Measurements from ENCODE around the gene THRA.

Gene THRA

GRCh38 chr17:40075201-40075941 is 12.6 kb downstream of the THRA start:
- no peaks in the 10 kb centered on the region for H3K27me3 Mint-ChIP-seq (ENCODE audit: low read depth)
- no peak overlapping the region for H3K27ac Mint-ChIP-seq
- no peak overlapping the region for H3K4me3 Mint-ChIP-seq
- no peaks in the 10 kb centered on the region for H3K36me3 Mint-ChIP-seq (ENCODE audit: low read depth)
- peaks cover 4% of the 10 kb centered on the region for H3K4me1 Mint-ChIP-seq (ENCODE audit: low read depth)
- H3K9me3 Mint-ChIP-seq = no peaks in the 10 kb centered on the region

DNA sequence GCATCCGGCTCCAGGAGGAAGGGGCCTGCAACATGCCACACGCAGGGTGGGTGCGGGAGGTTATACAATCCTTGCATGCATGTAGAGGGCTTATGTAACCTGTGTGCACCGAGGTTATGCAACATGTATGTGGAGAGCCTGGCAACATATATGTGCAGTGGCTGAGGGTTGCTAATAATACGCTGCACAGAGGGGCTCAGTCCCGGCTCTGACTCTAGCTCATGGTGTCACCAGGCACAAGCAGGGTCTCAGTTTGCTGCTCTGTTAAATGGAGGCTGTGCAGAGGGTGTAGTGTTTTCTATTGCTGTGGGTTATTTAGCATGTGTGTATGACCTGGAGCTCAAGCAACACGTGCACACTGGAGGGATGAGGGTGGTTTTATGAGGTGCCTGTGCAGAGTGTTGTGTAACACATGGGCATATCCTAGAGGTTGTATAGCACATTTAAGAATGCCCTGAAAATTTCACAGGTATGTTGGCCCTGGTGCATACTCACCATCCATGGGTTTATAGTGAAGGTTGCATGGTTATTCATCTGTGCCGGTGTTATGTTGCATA is 13.3 kb downstream of the THRA start:
- Mint-ChIP-seq H3K9me3 (no peaks in the 10 kb centered on the region), H3K4me1 (ENCODE audit: low read depth) (peaks cover 4% of the 10 kb centered on the region), H3K4me3 (no peak overlapping the region), H3K27ac (no peak overlapping the region), H3K36me3 (ENCODE audit: low read depth) (no peaks in the 10 kb centered on the region), H3K27me3 (ENCODE audit: low read depth) (no peaks in the 10 kb centered on the region)

- Mint-ChIP-seq H3K4me1 (ENCODE audit: low read depth) (peaks cover 4% of the 10 kb centered on the region), H3K4me3 (no peak overlapping the region), H3K9me3 (no peaks in the 10 kb centered on the region), H3K36me3 (ENCODE audit: low read depth) (no peaks in the 10 kb centered on the region), H3K27ac (no peak overlapping the region), H3K27me3 (ENCODE audit: low read depth) (no peaks in the 10 kb centered on the region)
These were observed 13.8 kb downstream of the THRA start for GRCh38 chr17:40076591-40076990.

DNA sequence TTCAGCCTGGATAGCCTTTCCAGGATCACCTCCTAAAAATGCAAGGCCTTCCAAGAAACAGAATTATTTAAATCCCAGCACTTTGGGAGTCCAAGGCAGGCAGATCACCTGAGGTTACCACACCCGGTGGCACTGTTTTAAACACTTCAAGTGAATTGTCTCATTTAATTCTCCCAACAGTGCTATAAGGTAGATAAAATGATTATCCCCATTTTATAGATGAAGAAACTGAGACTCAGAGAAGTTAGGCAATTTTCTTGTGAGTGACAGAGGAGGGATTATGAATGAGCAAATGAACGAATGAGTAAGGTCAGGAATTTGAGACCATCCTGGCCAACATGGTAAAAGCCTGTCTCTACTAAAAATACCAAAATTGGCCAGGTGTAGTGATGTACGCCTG is 16.8 kb downstream of the THRA start:
- Mint-ChIP-seq H3K27me3 (ENCODE audit: low read depth) (no peaks in the 10 kb centered on the region), H3K27ac (no peak overlapping the region), H3K4me1 (ENCODE audit: low read depth) (peaks cover 4% of the 10 kb centered on the region), H3K36me3 (ENCODE audit: low read depth) (no peaks in the 10 kb centered on the region), H3K4me3 (no peak overlapping the region), H3K9me3 (no peaks in the 10 kb centered on the region)

DNA sequence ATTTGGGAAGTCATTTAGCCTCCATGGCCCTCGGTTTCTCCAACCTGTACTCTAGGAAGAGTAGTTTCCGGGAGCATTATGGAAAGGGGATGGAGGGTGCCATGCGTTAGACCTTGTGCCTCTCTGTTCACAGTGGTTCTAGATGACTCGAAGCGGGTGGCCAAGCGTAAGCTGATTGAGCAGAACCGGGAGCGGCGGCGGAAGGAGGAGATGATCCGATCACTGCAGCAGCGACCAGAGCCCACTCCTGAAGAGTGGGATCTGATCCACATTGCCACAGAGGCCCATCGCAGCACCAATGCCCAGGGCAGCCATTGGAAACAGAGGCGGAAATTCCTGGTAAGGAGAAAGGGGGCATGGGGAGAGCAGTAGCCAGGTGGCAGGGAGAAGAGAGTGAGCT is 21.7 kb downstream of the THRA start:
- no peak overlapping the region for H3K4me3 Mint-ChIP-seq
- H3K27me3 Mint-ChIP-seq (ENCODE audit: low read depth) = no peaks in the 10 kb centered on the region
- no peak overlapping the region for H3K27ac Mint-ChIP-seq
- peaks cover 2% of the 10 kb centered on the region for H3K36me3 Mint-ChIP-seq (ENCODE audit: low read depth)
- no peaks in the 10 kb centered on the region for H3K4me1 Mint-ChIP-seq (ENCODE audit: low read depth)
- H3K9me3 Mint-ChIP-seq = no peaks in the 10 kb centered on the region

GRCh38 chr17:40086150-40087044 is 23.6 kb downstream of the THRA start:
- H3K27ac Mint-ChIP-seq = no peak overlapping the region
- H3K4me3 Mint-ChIP-seq = no peak overlapping the region
- peaks cover 2% of the 10 kb centered on the region for H3K36me3 Mint-ChIP-seq (ENCODE audit: low read depth)
- no peaks in the 10 kb centered on the region for H3K4me1 Mint-ChIP-seq (ENCODE audit: low read depth)
- H3K27me3 Mint-ChIP-seq (ENCODE audit: low read depth) = no peaks in the 10 kb centered on the region
- H3K9me3 Mint-ChIP-seq = no peaks in the 10 kb centered on the region

DNA sequence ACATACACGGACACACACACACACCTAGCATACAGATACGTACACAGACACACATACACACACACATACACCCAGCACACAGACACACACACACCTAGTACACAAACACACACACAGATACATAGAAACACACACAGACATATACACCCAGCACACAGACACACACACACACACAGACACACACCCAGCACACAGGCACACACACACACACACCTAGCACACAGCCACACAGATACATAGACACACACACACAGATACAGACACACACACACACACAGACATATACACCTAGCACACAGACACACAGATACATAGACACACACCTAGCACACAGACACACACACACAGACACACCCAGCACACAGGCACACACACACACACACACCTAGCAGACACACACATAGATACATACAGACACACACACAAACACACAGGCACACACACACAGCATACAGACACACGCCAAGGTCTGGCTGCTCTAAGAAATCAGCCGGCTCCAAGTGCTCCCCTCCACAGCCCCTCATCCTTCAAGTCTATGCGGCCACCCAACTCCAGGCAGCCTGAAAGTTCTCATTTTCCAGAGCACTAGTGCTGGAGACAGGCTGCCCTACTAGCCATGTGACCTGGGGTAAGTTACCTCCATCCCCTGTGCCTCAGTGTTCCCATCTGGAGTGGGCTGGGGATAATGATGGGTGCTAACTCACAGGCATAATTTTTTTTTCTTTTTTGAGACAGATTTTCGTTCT is 24.5 kb downstream of the THRA start:
- no peak overlapping the region for H3K4me3 Mint-ChIP-seq
- no peaks in the 10 kb centered on the region for H3K27me3 Mint-ChIP-seq (ENCODE audit: low read depth)
- H3K36me3 Mint-ChIP-seq (ENCODE audit: low read depth) = peaks cover 2% of the 10 kb centered on the region
- peak overlapping the region; percentile 13 for H3K27ac Mint-ChIP-seq
- H3K9me3 Mint-ChIP-seq = no peaks in the 10 kb centered on the region
- no peaks in the 10 kb centered on the region for H3K4me1 Mint-ChIP-seq (ENCODE audit: low read depth)

DNA sequence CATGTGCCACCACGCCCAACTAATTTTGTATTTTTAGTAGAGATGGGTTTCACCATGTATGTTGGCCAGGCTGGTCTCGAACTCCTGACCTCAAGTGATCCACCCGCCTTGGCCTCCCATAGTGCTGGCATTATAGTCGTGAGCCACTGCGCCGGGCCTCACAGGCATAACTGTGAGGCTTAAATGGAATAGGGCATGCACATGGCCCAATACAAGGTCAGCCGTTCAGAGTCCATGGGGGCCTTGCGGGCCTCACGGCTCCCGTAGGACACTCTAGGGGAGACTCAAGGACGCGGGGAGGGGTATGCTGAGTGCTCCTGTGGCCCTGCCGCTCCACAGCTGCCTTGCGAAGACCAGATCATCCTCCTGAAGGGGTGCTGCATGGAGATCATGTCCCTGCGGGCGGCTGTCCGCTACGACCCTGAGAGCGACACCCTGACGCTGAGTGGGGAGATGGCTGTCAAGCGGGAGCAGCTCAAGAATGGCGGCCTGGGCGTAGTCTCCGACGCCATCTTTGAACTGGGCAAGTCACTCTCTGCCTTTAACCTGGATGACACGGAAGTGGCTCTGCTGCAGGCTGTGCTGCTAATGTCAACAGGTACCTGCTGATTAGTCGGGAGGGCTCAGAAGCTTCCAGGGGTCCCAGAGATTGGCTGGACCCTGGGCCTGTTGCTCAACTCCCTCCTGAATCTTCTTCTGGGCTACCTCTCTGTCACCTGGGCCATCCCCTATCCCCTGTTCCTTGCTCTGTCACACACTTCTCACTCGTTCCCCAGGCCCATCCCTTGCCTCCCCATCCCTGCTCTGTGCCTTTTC is 25.3 kb downstream of the THRA start:
- Mint-ChIP-seq H3K4me3 (no peak overlapping the region), H3K36me3 (ENCODE audit: low read depth) (peaks cover 2% of the 10 kb centered on the region), H3K4me1 (ENCODE audit: low read depth) (no peaks in the 10 kb centered on the region), H3K27me3 (ENCODE audit: low read depth) (no peaks in the 10 kb centered on the region), H3K27ac (peak overlapping the region; percentile 22), H3K9me3 (no peaks in the 10 kb centered on the region)

GRCh38 chr17:40089077-40089895 is 26.5 kb downstream of the THRA start:
- Mint-ChIP-seq H3K9me3 (no peaks in the 10 kb centered on the region), H3K36me3 (ENCODE audit: low read depth) (peaks cover 11% of the 10 kb centered on the region), H3K27ac (no peak overlapping the region), H3K4me3 (no peak overlapping the region), H3K4me1 (ENCODE audit: low read depth) (no peaks in the 10 kb centered on the region), H3K27me3 (ENCODE audit: low read depth) (no peaks in the 10 kb centered on the region)

GRCh38 chr17:40090237-40091119 is 27.7 kb downstream of the THRA start:
- H3K9me3 Mint-ChIP-seq = no peaks in the 10 kb centered on the region
- H3K4me1 Mint-ChIP-seq (ENCODE audit: low read depth) = peaks cover 3% of the 10 kb centered on the region
- no peak overlapping the region for H3K4me3 Mint-ChIP-seq
- H3K27ac Mint-ChIP-seq = no peak overlapping the region
- H3K36me3 Mint-ChIP-seq (ENCODE audit: low read depth) = peaks cover 12% of the 10 kb centered on the region
- H3K27me3 Mint-ChIP-seq (ENCODE audit: low read depth) = no peaks in the 10 kb centered on the region

DNA sequence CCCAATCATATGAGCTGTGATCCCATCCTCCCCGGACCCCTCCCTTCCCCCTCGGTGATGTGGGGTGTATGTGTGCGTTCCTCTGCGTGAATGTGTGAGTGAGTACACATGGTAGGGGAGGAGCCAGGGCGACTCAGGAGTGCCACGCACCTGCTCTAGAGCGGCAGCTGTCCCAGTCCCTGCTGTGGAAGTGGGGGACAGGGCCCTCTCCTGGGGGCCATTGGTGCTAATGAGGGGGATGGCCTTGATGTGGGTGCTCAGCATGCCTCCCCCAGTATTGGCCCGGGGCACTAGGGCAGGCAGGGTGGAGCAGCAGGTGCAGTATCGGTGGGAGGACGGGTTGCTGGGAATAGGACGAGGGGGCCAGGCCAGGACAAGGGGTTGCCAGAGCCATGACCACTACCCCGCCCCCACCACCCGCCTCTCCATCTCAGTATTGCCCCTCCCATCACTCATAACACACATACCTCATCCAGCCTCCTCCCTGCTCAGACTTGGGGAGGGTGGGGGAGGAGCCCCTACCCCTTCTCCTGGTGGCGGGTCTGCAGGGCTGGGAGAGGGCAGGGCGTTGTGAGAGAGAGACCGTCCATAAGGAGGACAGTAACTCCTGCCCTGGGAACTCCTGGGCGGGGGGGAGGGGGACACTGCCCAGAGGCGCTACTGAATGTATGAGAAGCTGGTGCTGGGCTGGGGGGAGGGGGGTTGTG is 29.1 kb downstream of the THRA start:
- Mint-ChIP-seq H3K27me3 (ENCODE audit: low read depth) (no peaks in the 10 kb centered on the region), H3K9me3 (no peaks in the 10 kb centered on the region), H3K27ac (no peak overlapping the region), H3K4me1 (ENCODE audit: low read depth) (peaks cover 13% of the 10 kb centered on the region), H3K4me3 (no peak overlapping the region), H3K36me3 (ENCODE audit: low read depth) (peaks cover 16% of the 10 kb centered on the region)

GRCh38 chr17:40092581-40092980 is 29.8 kb downstream of the THRA start:
- H3K27ac Mint-ChIP-seq = no peak overlapping the region
- no peak overlapping the region for H3K4me3 Mint-ChIP-seq
- peaks cover 16% of the 10 kb centered on the region for H3K36me3 Mint-ChIP-seq (ENCODE audit: low read depth)
- H3K4me1 Mint-ChIP-seq (ENCODE audit: low read depth) = peaks cover 20% of the 10 kb centered on the region
- no peaks in the 10 kb centered on the region for H3K27me3 Mint-ChIP-seq (ENCODE audit: low read depth)
- H3K9me3 Mint-ChIP-seq = no peaks in the 10 kb centered on the region
